Loucy (cell line): ENCODE measurements around the gene TNRC6B.

Experiments used
- CTCF ChIP-seq: fragments of 200-600 bp; sonication (generic); conservative IDR thresholded peaks from 2 replicates; pipeline ENCODE4 v1.5.1; 2014; ENCODE audit warnings: mild to moderate bottlenecking, antibody characterized with exemption, low read length
- EZH2phosphoT487 ChIP-seq: fragments of 200-600 bp; IDR thresholded peaks from 2 replicates; pipeline ENCODE4 v1.6.1; 2018; ENCODE audit warnings: antibody characterized with exemption, mild to moderate bottlenecking, moderate library complexity, borderline replicate concordance

- TF ChIP-seq CTCF (no peak), EZH2phosphoT487 (no peak)
Measured at GRCh38 chr22:40323681-40324171, 146.0 kb downstream of the TNRC6B start.
